HFF-Myc (cell line): Measurements from ENCODE around the gene ZNF14.
"Not testable (repeated sequence)": the region's sequence is repeated elsewhere in the genome, so short reads cannot be mapped to it uniquely, and the experiment has no call there.

ENCODE experiments used
- DNase-seq: peaks from one replicate; pipeline ENCODE4 v3.0.0-alpha.2; 2011; ENCODE audit warnings: low read depth; ENCODE audit errors: extremely low read depth
- H3K4me3 ChIP-seq: replicated peaks from 2 replicates; pipeline ENCODE4 v1.5.1; 2011; ENCODE audit warnings: low read depth, mild to moderate bottlenecking, control low read depth, low read length
- TF ChIP-seq, protein P1 (sequence below): IDR thresholded peaks from 2 replicates; pipeline ENCODE4 v1.5.1; 2012; ENCODE audit warnings: mild to moderate bottlenecking, low read depth, low read length, control low read depth; ENCODE audit errors: missing control alignments

ZNF14 gene

DNA sequence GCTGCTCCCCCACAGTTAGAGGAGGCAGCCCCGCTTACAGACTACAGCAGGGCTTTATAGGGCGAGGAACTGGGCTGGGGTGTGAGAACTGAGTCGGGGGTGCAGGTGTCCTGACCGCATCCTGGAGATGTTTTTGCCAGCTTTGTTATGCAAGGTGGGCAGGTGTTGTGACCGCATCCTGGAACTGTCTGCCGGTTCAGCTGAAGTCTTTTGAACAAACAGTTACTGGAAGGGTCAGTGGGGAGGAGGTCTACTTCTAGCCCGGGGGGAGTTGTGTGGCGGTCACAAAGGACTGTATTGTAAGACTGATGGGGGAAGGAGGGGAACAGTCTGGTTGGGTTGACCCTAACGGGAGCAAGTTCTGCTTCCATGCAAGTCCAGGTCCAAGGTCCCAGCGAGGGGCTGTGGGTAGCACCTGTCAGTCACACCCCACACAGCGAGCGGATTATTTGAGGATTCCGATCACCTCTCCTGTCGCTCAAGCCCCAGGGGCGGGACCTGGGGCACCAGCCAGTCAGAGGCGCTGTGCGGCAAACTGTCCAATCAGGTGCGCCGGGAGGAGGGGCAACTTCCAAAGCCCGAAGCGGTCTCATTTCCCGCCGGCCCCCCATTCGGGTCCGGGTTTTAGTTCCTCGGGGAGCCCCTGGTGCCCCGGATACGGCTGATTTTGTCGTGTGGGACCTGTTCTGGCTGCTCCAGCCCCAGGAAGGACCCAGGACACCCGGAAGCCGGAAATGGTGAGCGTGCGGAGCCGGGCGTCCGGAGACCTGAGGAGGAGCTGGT lies 64.5 kb downstream of the ZNF14 start, which contains the start of gene ZNF101:
Gene ZNF101 (plus strand): TSS at position 610 of the 783 bp plus-strand sequence. CDS start 125 bp downstream, at position 735.
- TF ChIP-seq, protein P1, sequence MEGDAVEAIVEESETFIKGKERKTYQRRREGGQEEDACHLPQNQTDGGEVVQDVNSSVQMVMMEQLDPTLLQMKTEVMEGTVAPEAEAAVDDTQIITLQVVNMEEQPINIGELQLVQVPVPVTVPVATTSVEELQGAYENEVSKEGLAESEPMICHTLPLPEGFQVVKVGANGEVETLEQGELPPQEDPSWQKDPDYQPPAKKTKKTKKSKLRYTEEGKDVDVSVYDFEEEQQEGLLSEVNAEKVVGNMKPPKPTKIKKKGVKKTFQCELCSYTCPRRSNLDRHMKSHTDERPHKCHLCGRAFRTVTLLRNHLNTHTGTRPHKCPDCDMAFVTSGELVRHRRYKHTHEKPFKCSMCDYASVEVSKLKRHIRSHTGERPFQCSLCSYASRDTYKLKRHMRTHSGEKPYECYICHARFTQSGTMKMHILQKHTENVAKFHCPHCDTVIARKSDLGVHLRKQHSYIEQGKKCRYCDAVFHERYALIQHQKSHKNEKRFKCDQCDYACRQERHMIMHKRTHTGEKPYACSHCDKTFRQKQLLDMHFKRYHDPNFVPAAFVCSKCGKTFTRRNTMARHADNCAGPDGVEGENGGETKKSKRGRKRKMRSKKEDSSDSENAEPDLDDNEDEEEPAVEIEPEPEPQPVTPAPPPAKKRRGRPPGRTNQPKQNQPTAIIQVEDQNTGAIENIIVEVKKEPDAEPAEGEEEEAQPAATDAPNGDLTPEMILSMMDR: no peak
- DNase-seq: peak; percentile 71
- peak within 1 kb of the TSS; percentile 56 for H3K4me3 ChIP-seq

DNA sequence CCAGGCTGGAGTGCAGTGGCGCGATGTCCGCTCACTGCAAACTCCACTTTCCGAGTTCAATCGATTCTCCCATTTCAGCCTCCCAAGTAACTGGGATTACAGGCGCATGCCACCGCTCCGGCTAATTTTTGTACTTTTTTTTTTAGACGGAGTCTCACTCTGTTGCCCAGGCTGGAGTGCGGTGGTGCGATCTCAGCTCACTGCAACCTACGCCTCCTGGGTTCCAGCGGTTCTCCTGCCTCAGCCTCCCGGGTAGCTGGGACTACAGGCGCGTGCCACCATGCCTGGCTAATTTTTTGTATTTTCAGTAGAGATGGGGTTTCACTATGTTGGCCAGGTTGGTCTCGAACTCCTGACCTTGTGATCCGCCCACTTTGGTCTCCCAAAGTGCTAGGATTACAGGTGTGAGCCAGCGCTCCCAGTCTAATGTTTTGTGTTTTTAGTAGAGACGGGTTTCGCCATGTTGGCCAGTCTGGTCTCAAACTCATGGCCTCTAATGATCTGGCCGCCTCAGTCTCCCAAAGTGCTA lies 67.4 kb downstream of the ZNF14 start:
- DNase-seq, H3K4me3 ChIP-seq: not testable (repeated sequence)

DNA sequence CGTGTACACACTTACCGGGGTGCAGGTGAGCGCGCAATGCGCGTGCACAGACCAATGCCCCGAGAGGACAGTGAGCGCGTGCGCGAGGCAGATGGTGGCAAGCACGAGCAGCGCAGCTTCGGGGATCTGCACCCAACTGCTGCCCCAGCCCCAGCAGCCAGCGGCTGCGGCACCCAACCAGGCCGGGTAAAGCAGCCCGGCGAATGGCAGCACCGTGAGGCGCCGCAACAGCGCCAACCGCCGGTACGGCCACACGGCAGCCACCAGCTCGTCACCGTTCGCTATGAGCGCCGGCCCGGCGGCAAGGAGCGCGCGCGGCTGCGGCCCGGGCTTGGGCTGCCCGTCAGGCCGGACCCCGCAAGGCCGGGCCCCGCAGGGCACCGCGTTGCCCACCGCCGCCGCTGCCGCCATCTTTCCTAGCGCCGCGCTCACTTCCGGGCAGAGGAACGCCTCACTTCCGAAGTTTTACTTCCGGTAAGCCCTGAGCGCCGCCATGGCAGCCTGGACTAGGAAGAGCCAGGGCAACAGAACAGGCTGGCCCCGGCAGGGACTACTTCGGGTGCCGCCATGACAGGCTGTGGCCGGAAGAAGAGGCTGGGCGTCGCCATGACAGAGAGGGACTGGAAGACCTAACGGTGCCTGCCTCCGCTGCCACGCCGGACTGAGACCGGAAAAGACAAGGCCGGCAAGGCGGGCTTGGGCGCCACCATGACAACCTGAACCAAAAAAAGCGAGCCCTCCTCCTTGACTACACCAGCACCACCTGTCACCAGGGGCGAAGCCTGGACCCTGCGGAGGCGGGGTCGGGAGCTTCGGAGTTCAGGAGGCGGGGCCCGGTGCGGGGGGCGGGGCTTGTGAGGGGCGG lies 69.4 kb downstream of the ZNF14 start, which contains the start of gene ATP13A1:
Gene ATP13A1 (minus strand): TSS at position 421 of the 865 bp plus-strand sequence. CDS start 10 bp downstream, at position 411.
- TF ChIP-seq, protein P1: no peak
- H3K4me3 ChIP-seq: peak within 1 kb of the TSS; percentile 91
- peak; percentile 81 for DNase-seq

DNA sequence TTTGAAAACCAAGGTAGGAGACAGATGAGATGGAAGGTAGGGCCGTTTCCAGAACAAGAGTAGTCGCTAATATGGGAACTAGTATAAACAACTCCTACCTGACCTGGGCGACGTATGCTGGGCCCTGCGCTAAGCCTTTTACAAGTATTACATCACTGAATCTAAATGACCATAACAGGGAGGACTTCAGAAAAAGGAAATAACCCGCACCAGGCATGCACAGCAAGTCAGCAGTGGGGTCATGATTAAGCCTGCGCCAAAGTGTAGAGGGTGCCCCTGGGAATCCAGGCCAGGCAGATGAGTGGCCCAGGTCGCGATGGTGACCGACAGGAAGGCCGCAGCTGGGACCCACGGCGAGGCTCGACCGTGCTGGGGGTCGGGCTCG lies 70.0 kb downstream of the ZNF14 start:
- peak overlapping the region; percentile 91 for H3K4me3 ChIP-seq
- TF ChIP-seq, protein P1: no peak
- no peak for DNase-seq

DNA sequence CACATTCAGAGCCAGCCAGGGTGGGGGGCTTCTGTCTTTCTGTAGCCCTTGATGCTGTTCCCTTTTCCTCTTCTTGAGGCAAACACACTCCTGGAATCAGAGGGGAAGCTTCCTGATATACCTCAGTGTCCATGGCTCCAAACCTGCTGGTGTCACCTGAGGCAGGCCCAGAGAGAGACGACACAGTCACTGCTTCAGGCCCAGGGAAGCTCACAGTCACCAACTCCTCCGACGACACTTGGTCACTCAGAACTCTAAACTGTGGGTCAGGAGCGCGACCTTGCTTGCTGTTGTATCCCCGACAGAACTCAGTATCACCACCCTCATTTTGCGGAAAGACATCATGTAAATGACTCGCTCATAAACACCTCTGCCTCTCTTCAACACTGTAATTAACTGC lies 70.6 kb downstream of the ZNF14 start:
- DNase-seq: no peak
- TF ChIP-seq, protein P1: no peak
- peak overlapping the region; percentile 91 for H3K4me3 ChIP-seq

DNA sequence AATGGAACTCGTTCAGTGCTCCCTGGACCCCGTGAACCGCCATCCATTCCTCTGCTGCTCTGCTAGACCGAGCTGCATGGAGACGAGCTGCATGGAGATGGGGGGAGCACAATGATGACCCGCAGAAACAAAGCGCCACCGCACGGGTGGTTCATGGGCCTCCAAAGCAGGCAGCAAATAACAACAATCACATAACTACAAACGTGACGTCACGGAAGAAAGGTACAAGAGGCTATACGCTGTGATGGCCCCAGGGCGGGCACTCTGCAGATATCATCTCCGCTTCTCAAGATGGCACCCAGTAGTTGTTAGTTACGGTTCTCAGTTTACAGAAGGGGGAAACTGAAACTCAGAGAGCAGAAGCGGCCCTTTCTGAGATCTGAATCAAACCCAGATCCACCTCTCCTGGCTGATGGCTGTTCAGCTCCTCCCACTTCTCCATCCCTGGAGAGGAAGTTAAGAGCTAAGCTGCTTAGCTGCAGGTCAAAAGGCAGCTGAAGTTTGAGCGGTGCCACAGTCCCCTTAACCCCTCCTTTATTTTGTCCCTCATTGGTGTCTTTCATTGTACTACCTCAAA lies 71.1 kb downstream of the ZNF14 start:
- peak overlapping the region; percentile 91 for H3K4me3 ChIP-seq
- TF ChIP-seq, protein P1: no peak
- DNase-seq: no peak

DNA sequence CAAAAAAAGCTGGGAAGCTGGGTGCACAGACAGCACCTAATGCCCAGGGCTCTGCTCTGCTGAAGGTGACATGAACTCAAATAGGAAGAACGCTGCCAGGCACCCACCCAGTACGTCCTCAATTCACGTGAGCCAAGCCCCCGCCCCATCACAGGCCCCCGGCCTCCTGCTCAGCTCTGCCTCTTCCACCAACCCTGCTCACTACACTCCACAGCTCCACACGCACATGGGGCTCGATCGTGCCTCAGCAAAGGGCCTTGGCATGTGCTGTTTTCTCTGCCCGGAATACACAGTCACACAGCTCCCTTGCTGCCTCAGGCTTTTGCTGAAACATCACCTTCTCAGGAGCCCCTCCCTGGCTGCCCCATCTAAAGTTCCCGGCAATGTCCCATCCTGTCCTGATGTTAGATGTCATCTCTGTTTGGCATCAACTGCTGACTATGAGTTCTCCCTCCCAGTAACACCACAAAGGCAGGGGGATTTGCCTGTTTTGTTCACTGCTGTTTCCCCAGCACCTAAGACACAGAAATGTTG lies 71.7 kb downstream of the ZNF14 start:
- DNase-seq: no peak
- peak overlapping the region; percentile 91 for H3K4me3 ChIP-seq
- TF ChIP-seq, protein P1: no peak
